Measurements from ENCODE around the gene KDM5B. TPM values are rescaled to one million over a fixed set of nuclear protein-coding genes. Genes with fewer than 3 reads are reported as not detected.

The KDM5B gene
- total RNA-seq, 2 donors from 2014 or later, result 92.2 to 150 TPM

- Mint-ChIP-seq H3K36me3 (no peaks in the 10 kb centered on the region), H3K27me3 (no peaks in the 10 kb centered on the region), H3K4me1 (ENCODE audit: low read depth in 2 of 2) (peaks cover 11 to 20% of the 10 kb centered on the region in 2 donors), H3K9me3 (no peaks in the 10 kb centered on the region), H3K27ac (no peak overlapping the region), H3K4me3 (no peak overlapping the region)
- ATAC-seq, result no peak
- DNase-seq (ENCODE audit: low spot score), result no peak
Observed at GRCh38 chr1:202794051-202794740, 14.0 kb downstream of the KDM5B start.

GRCh38 chr1:202791077-202791747 lies 17.0 kb downstream of the KDM5B start:
- H3K27ac Mint-ChIP-seq, result no peak overlapping the region
- DNase-seq (ENCODE audit: low spot score), result no peak
- no peak overlapping the region for H3K4me3 Mint-ChIP-seq
- H3K9me3 Mint-ChIP-seq, result no peaks in the 10 kb centered on the region
- no peak for ATAC-seq
- peaks cover 12 to 24% of the 10 kb centered on the region in 2 donors for H3K4me1 Mint-ChIP-seq (ENCODE audit: low read depth in 2 of 2)
- no peaks in the 10 kb centered on the region for H3K27me3 Mint-ChIP-seq
- H3K36me3 Mint-ChIP-seq, result no peaks in the 10 kb centered on the region

- H3K27me3 Mint-ChIP-seq, result no peaks in the 10 kb centered on the region
- no peak for ATAC-seq
- no peaks in the 10 kb centered on the region for H3K36me3 Mint-ChIP-seq
- no peak for DNase-seq (ENCODE audit: low spot score)
- no peak overlapping the region for H3K4me3 Mint-ChIP-seq
- H3K9me3 Mint-ChIP-seq, result no peaks in the 10 kb centered on the region
- no peak overlapping the region for H3K27ac Mint-ChIP-seq
- peaks cover 18% of the 10 kb centered on the region in 2 donors for H3K4me1 Mint-ChIP-seq (ENCODE audit: low read depth in 2 of 2)
Observed at GRCh38 chr1:202788800-202789199, 19.4 kb downstream of the KDM5B start.

- ATAC-seq, result no peak
- Mint-ChIP-seq H3K9me3 (no peaks in the 10 kb centered on the region), H3K27ac (no peak overlapping the region), H3K27me3 (no peaks in the 10 kb centered on the region), H3K4me1 (ENCODE audit: low read depth in 2 of 2) (peaks cover 22 to 23% of the 10 kb centered on the region in 2 donors), H3K4me3 (no peak overlapping the region), H3K36me3 (no peaks in the 10 kb centered on the region)
- no peak for DNase-seq (ENCODE audit: low spot score)
Observed at GRCh38 chr1:202786804-202787203, 21.4 kb downstream of the KDM5B start.

- Mint-ChIP-seq H3K4me3 (no peak overlapping the region), H3K27me3 (no peaks in the 10 kb centered on the region), H3K4me1 (ENCODE audit: low read depth in 2 of 2) (peaks cover 8 to 18% of the 10 kb centered on the region in 2 donors), H3K9me3 (no peaks in the 10 kb centered on the region), H3K36me3 (no peaks in the 10 kb centered on the region), H3K27ac (no peak overlapping the region)
- ATAC-seq (no peak), DNase-seq (ENCODE audit: low spot score) (no peak)
Observed at GRCh38 chr1:202781180-202781579, 27.0 kb downstream of the KDM5B start.

- H3K27me3 Mint-ChIP-seq, result no peaks in the 10 kb centered on the region
- no peaks in the 10 kb centered on the region for H3K36me3 Mint-ChIP-seq
- ATAC-seq (no peak), DNase-seq (ENCODE audit: low spot score) (no peak)
- H3K9me3 Mint-ChIP-seq, result no peaks in the 10 kb centered on the region
- H3K4me1 Mint-ChIP-seq (ENCODE audit: low read depth in 2 of 2), result no peaks in the 10 kb centered on the region
- no peak overlapping the region for H3K4me3 Mint-ChIP-seq
- no peak overlapping the region for H3K27ac Mint-ChIP-seq
Observed at GRCh38 chr1:202770135-202770534, 38.1 kb downstream of the KDM5B start.

- Mint-ChIP-seq H3K27ac (no peak overlapping the region), H3K36me3 (peaks cover 14% of the 10 kb centered on the region), H3K27me3 (no peaks in the 10 kb centered on the region), H3K4me3 (no peak overlapping the region), H3K4me1 (ENCODE audit: low read depth in 2 of 2) (peaks cover 7 to 14% of the 10 kb centered on the region in 2 donors), H3K9me3 (no peaks in the 10 kb centered on the region)
- no peak for DNase-seq (ENCODE audit: low spot score)
- ATAC-seq, result no peak
Observed at GRCh38 chr1:202765721-202766120, 42.5 kb downstream of the KDM5B start.

- H3K4me1 Mint-ChIP-seq (ENCODE audit: low read depth in 2 of 2), result peaks cover 17% of the 10 kb centered on the region in 2 donors
- H3K4me3 Mint-ChIP-seq, result no peak overlapping the region
- ATAC-seq (no peak), DNase-seq (ENCODE audit: low spot score) (no peak)
- H3K36me3 Mint-ChIP-seq, result peaks cover 19% of the 10 kb centered on the region
- H3K9me3 Mint-ChIP-seq, result no peaks in the 10 kb centered on the region
- H3K27me3 Mint-ChIP-seq, result no peaks in the 10 kb centered on the region
- H3K27ac Mint-ChIP-seq, result peak overlapping the region in 1 of 2 donors; percentile 70
Observed at GRCh38 chr1:202762019-202762418, 46.2 kb downstream of the KDM5B start.

- Mint-ChIP-seq H3K27me3 (no peaks in the 10 kb centered on the region), H3K4me3 (no peak overlapping the region), H3K27ac (peak overlapping the region in 1 of 2 donors; percentile 86), H3K9me3 (no peaks in the 10 kb centered on the region), H3K4me1 (ENCODE audit: low read depth in 2 of 2) (peaks cover 17% of the 10 kb centered on the region in 2 donors), H3K36me3 (peaks cover 29% of the 10 kb centered on the region)
- DNase-seq (ENCODE audit: low spot score) (no peak), ATAC-seq (peak in 1 of 2 donors; percentile 84)
Observed at GRCh38 chr1:202760589-202760988, 47.6 kb downstream of the KDM5B start.

GRCh38 chr1:202756391-202756790 lies 51.8 kb downstream of the KDM5B start:
- H3K4me3 Mint-ChIP-seq, result no peak overlapping the region
- DNase-seq (ENCODE audit: low spot score) (no peak), ATAC-seq (no peak)
- H3K4me1 Mint-ChIP-seq (ENCODE audit: low read depth in 2 of 2), result peaks cover 6 to 14% of the 10 kb centered on the region in 2 donors
- H3K27me3 Mint-ChIP-seq, result no peaks in the 10 kb centered on the region
- H3K9me3 Mint-ChIP-seq, result no peaks in the 10 kb centered on the region
- H3K27ac Mint-ChIP-seq, result no peak overlapping the region
- peaks cover 25% of the 10 kb centered on the region for H3K36me3 Mint-ChIP-seq

- Mint-ChIP-seq H3K4me1 (ENCODE audit: low read depth in 2 of 2) (peaks cover 0 to 6% of the 10 kb centered on the region in 2 donors), H3K27me3 (no peaks in the 10 kb centered on the region), H3K27ac (no peak overlapping the region), H3K4me3 (no peak overlapping the region), H3K36me3 (peaks cover 25% of the 10 kb centered on the region), H3K9me3 (no peaks in the 10 kb centered on the region)
- no peak for DNase-seq (ENCODE audit: low spot score)
- no peak for ATAC-seq
Observed at GRCh38 chr1:202754293-202754692, 53.9 kb downstream of the KDM5B start.

- no peak for DNase-seq (ENCODE audit: low spot score)
- no peak for ATAC-seq
- Mint-ChIP-seq H3K4me1 (ENCODE audit: low read depth in 2 of 2) (peaks cover 0 to 6% of the 10 kb centered on the region in 2 donors), H3K27ac (no peak overlapping the region), H3K27me3 (no peaks in the 10 kb centered on the region), H3K36me3 (peaks cover 30% of the 10 kb centered on the region), H3K9me3 (no peaks in the 10 kb centered on the region), H3K4me3 (no peak overlapping the region)
Observed at GRCh38 chr1:202752774-202753173, 55.4 kb downstream of the KDM5B start.

- Mint-ChIP-seq H3K36me3 (peaks cover 24% of the 10 kb centered on the region), H3K9me3 (no peaks in the 10 kb centered on the region), H3K4me3 (no peak overlapping the region), H3K27me3 (no peaks in the 10 kb centered on the region), H3K27ac (no peak overlapping the region), H3K4me1 (ENCODE audit: low read depth in 2 of 2) (peaks cover 0 to 3% of the 10 kb centered on the region in 2 donors)
- DNase-seq (ENCODE audit: low spot score) (no peak), ATAC-seq (no peak)
Observed at GRCh38 chr1:202750761-202751160, 57.5 kb downstream of the KDM5B start.

- no peak overlapping the region for H3K27ac Mint-ChIP-seq
- DNase-seq (ENCODE audit: low spot score), result no peak
- H3K9me3 Mint-ChIP-seq, result no peaks in the 10 kb centered on the region
- no peak overlapping the region for H3K4me3 Mint-ChIP-seq
- H3K27me3 Mint-ChIP-seq, result no peaks in the 10 kb centered on the region
- peaks cover 24% of the 10 kb centered on the region for H3K36me3 Mint-ChIP-seq
- ATAC-seq, result no peak
- H3K4me1 Mint-ChIP-seq (ENCODE audit: low read depth in 2 of 2), result peaks cover 0 to 3% of the 10 kb centered on the region in 2 donors
Observed at GRCh38 chr1:202750024-202750423, 58.2 kb downstream of the KDM5B start.
